Activated naive CD8-positive, alpha-beta T cell treated with anti-CD3 and anti-CD28 coated beads, Interleukin-2, amount 10 ng/mL, durations not matched to agents 7 days and 5 days (primary cell): ENCODE measurements around the gene N4BP2L2. TPM values are rescaled to one million over a fixed set of nuclear protein-coding genes. Genes with fewer than 3 reads are reported as not detected.
A peak's percentile ranks its signal among the peaks of the same experiment; 100 is the strongest.

Source experiments
- ATAC-seq: fragments of 150-1000 bp; cut with Tn5 transposase; one replicate; pipeline ENCODE4 v1.10.0; 2021; ENCODE audit warnings: low read depth, moderate library complexity
- POLR2A ChIA-PET: fragments of 350-600 bp; sonication (Branson Sonifier 250); formaldehyde crosslinking; loops from one replicate; lab custom pipeline; 2021; ENCODE audit warnings: antibody characterized with exemption; lab: Charles Lee
- DNase-seq: peaks from one replicate; pipeline ENCODE4 v3.0.0; 2021
- H3K27ac Mint-ChIP-seq: one replicate; pipeline ENCODE4 v1.8.0; 2022; ENCODE audit warnings: mild to moderate bottlenecking, mixed read lengths
- H3K27me3 Mint-ChIP-seq: one replicate; pipeline ENCODE4 v1.8.0; 2022; ENCODE audit warnings: mild to moderate bottlenecking, moderate library complexity, mixed read lengths
- H3K36me3 Mint-ChIP-seq: one replicate; pipeline ENCODE4 v1.8.0; 2021; ENCODE audit warnings: mild to moderate bottlenecking, mixed read lengths
- H3K4me1 Mint-ChIP-seq: one replicate; pipeline ENCODE4 v1.8.0; 2021; ENCODE audit warnings: mixed read lengths
- H3K4me3 Mint-ChIP-seq: one replicate; pipeline ENCODE4 v1.8.0; 2022; ENCODE audit warnings: mild to moderate bottlenecking, moderate library complexity, mixed read lengths
- H3K9me3 Mint-ChIP-seq: one replicate; pipeline ENCODE4 v1.8.0; 2021; ENCODE audit warnings: mixed read lengths
- total RNA-seq, 2 experiments: library from RNA; stranded (reverse); gene quantifications; one replicate each; pipeline ENCODE4 v1.2.3, GENCODE V29; 2021

Gene N4BP2L2
- total RNA-seq, 2 experiments from 2014 or later, result 160 to 180 TPM

GRCh38 chr13:32426191-32426989 lies 112.2 kb downstream of the N4BP2L2 start:
- peak; percentile 69 for ATAC-seq
- peaks cover 44% of the 10 kb centered on the region for H3K4me1 Mint-ChIP-seq

DNA sequence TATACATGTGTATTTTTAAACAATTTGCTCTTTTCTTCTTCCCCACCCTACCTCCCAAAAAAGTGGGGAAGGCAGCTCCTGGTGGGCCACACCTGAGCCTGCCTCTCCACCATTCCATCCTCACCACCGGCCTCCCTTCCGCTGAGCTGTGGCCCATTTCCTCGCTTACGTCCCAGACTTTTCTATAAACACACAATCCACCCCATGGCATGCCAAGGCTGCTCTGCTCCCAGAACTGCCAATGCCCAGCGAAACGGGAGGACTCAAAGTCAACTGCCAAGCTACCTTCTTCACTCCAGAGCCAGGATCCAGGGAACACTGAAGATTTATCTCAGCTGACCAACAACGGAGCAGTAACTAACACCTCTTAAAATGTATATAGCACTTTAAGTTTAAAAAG lies 113.4 kb downstream of the N4BP2L2 start:
- peaks cover 41% of the 10 kb centered on the region for H3K4me1 Mint-ChIP-seq
- peak overlapping the region; percentile 88 for H3K4me3 Mint-ChIP-seq
- no peak for ATAC-seq
- no peak for DNase-seq
- H3K27ac Mint-ChIP-seq, result peak overlapping the region; percentile 95
- H3K36me3 Mint-ChIP-seq, result peaks cover 47% of the 10 kb centered on the region
- H3K9me3 Mint-ChIP-seq, result peaks cover 8% of the 10 kb centered on the region
- no peaks in the 10 kb centered on the region for H3K27me3 Mint-ChIP-seq
- POLR2A ChIA-PET, result interaction anchor here (1.0 to 5.2 kb wide), 3 partner anchors 14 to 110 kb away, joined by 5 to 60 read pairs (median 25); partner anchors contain the start of genes BRCA2 and ZAR1L

More at GRCh38 chr13:32426191-32426989, 112.2 kb downstream of the N4BP2L2 start:
- H3K4me3 Mint-ChIP-seq, result peak overlapping the region; percentile 88
- no peaks in the 10 kb centered on the region for H3K27me3 Mint-ChIP-seq
- peak; percentile 61 for DNase-seq
- H3K27ac Mint-ChIP-seq, result peak overlapping the region; percentile 95
- POLR2A ChIA-PET, result interaction anchor here (0.6 to 5.2 kb wide), 5 partner anchors 17 to 480 kb away, joined by 3 to 60 read pairs (median 10); partner anchors contain the start of genes BRCA2, N4BP2L2 and ZAR1L
- peaks cover 36% of the 10 kb centered on the region for H3K36me3 Mint-ChIP-seq
- H3K9me3 Mint-ChIP-seq, result peaks cover 8% of the 10 kb centered on the region

DNA sequence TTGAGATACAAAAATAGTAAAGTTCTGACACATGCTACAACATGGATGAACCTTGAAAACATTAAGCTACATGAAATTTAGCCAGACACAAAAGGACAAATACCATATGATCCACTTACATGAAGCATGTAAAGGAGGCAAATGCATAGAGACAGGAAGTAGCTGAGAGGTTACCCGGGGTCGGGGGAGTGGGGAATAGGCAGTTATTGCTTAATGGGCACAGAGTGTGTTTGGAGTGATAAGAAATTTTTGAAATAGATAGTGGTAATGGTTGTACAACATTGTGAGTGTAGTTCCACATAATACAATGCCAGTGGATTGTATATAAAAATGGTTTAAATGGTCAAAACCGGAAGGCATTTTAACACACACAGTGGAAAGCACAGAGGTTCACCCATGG lies 115.0 kb downstream of the N4BP2L2 start:
- DNase-seq (no peak), ATAC-seq (no peak)
- H3K4me1 Mint-ChIP-seq, result peaks cover 33% of the 10 kb centered on the region
- no peaks in the 10 kb centered on the region for H3K27me3 Mint-ChIP-seq
- H3K27ac Mint-ChIP-seq, result peak overlapping the region; percentile 66
- no peak overlapping the region for H3K4me3 Mint-ChIP-seq
- peaks cover 15% of the 10 kb centered on the region for H3K9me3 Mint-ChIP-seq
- H3K36me3 Mint-ChIP-seq, result peaks cover 60% of the 10 kb centered on the region
- POLR2A ChIA-PET, result interaction anchor here (1.2 kb wide), 1 partner anchor 108 kb away, joined by 4 read pairs; the partner anchor contains the start of genes BRCA2 and ZAR1L

DNA sequence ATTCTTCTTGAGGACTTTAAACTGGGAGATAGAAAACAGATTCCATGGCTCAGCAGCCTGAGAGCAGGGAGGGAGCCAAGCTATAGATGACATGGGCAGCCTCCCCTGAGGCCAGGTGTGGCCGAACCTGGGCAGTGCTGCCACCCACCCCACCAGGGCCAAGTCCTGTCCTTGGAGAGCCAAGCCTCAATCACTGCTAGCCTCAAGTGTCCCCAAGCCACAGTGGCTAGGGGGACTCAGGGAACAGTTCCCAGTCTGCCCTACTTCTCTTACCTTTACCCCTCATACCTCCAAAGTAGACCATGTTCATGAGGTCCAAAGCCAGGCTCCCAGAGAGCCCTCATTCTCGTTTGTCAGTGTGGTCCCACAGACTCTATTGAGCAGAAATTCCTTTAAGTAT lies 118.7 kb downstream of the N4BP2L2 start:
- Mint-ChIP-seq H3K9me3 (peaks cover 17% of the 10 kb centered on the region), H3K4me3 (no peak overlapping the region), H3K4me1 (peaks cover 16% of the 10 kb centered on the region), H3K27me3 (no peaks in the 10 kb centered on the region), H3K27ac (no peak overlapping the region), H3K36me3 (peaks cover 65% of the 10 kb centered on the region)
- POLR2A ChIA-PET, result no interaction called here
- DNase-seq (no peak), ATAC-seq (no peak)

GRCh38 chr13:32417995-32418394 lies 120.6 kb downstream of the N4BP2L2 start:
- Mint-ChIP-seq H3K36me3 (peaks cover 54% of the 10 kb centered on the region), H3K27ac (no peak overlapping the region), H3K4me3 (no peak overlapping the region), H3K9me3 (peaks cover 12% of the 10 kb centered on the region), H3K27me3 (no peaks in the 10 kb centered on the region), H3K4me1 (peaks cover 4% of the 10 kb centered on the region)
- DNase-seq (no peak), ATAC-seq (no peak)
- POLR2A ChIA-PET, result no interaction called here

- H3K4me3 Mint-ChIP-seq, result no peak overlapping the region
- peak; percentile 74 for ATAC-seq
- H3K4me1 Mint-ChIP-seq, result peaks cover 5% of the 10 kb centered on the region
- H3K27ac Mint-ChIP-seq, result no peak overlapping the region
- POLR2A ChIA-PET, result interaction anchor here (0.9 kb wide), 1 partner anchor 25 kb away, joined by 4 read pairs; no protein-coding TSS in a partner anchor
- DNase-seq, result no peak
- H3K9me3 Mint-ChIP-seq, result peaks cover 8% of the 10 kb centered on the region
- H3K36me3 Mint-ChIP-seq, result peaks cover 32% of the 10 kb centered on the region
- H3K27me3 Mint-ChIP-seq, result no peaks in the 10 kb centered on the region
Observed at GRCh38 chr13:32415019-32415418, 123.6 kb downstream of the N4BP2L2 start.

DNA sequence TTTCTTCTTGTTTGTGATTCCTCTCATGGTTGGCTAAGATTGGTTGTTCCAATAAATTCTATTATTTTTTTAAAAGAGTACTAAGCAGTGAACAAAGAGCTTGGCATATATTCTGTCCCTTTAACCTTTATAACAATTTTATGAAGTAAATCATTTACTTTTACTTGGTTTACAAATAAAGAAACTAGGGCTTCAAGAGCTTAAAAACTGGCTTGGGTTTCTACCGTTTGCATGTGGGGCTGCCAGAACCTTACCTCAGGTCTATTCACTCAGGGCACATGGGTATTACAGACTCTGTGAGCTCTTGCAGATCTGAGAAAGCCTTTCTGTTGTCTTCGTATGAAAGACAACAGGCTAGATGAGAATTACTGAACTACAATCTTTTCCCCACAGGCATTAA lies 124.0 kb downstream of the N4BP2L2 start:
- peaks cover 6% of the 10 kb centered on the region for H3K9me3 Mint-ChIP-seq
- peaks cover 9% of the 10 kb centered on the region for H3K4me1 Mint-ChIP-seq
- H3K36me3 Mint-ChIP-seq, result peaks cover 32% of the 10 kb centered on the region
- DNase-seq (no peak), ATAC-seq (no peak)
- no peaks in the 10 kb centered on the region for H3K27me3 Mint-ChIP-seq
- POLR2A ChIA-PET, result interaction anchor here (0.6 to 0.9 kb wide), 2 partner anchors 9 to 25 kb away, joined by 3 to 4 read pairs; no protein-coding TSS in a partner anchor
- H3K27ac Mint-ChIP-seq, result no peak overlapping the region
- no peak overlapping the region for H3K4me3 Mint-ChIP-seq

DNA sequence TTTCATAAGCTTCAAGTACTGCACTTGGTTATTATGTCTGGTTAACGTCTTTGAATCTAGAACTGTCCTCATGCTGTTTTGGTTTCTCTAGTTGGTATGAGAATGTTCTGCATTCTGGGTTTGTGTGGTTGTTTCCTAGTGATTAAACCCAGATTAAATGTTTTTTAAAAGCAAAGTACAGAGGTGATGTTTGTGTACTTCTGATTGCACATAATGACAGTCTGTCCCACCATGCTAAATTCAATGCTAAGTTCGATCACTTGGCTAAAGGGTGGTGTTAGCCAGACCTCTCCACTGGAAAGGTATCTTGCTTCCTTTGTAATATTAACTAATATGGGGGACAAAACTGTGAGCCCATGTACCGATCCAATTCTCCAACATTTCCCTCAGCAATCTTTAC lies 125.3 kb downstream of the N4BP2L2 start:
- peaks cover 17% of the 10 kb centered on the region for H3K4me1 Mint-ChIP-seq
- POLR2A ChIA-PET, result no interaction called here
- DNase-seq, result no peak
- no peak for ATAC-seq
- peaks cover 2% of the 10 kb centered on the region for H3K9me3 Mint-ChIP-seq
- H3K36me3 Mint-ChIP-seq, result peaks cover 27% of the 10 kb centered on the region
- no peak overlapping the region for H3K27ac Mint-ChIP-seq
- no peaks in the 10 kb centered on the region for H3K27me3 Mint-ChIP-seq
- no peak overlapping the region for H3K4me3 Mint-ChIP-seq

DNA sequence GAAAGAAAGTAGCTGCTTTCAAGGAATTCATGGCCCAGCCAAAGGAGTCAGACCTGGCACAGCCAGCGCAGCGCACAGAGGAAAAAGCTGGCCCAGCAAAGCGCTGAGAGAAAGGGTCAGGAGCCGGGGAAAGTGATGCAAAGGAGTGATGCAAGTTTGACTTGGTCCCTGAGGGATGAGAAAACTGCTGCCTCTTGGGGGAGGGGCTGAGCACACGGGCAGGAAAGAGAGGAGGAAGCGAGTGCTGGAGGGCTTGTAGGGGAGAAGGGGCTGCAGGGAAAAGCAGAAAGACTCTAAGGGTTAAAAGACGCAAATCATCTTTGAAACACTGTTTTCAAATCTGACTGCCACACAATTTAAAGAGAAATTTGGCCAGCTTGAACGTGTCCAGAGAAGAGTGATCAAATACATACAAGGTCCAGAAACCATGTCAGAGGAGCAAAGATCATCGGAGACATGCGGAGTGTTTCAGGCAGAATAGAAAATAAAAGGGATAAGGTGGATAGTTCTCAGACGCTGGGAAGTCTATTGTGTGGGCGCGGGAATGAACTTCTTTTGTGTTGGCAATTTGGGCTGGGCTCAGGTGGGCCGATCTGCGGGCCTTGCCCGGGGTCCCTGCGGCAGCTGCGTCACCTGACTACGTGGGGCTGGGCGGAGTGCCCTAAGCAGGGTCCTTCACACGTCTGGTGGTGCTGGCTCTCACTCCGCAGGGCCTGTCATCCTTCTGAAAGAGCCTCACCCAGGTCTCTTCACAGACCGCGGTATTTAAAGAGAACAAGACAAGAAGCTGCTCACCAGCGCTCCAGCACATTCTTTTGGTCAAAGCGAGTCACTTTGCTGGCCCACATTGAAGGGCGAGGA lies 128.8 kb downstream of the N4BP2L2 start:
- H3K36me3 Mint-ChIP-seq, result peaks cover 35% of the 10 kb centered on the region
- peaks cover 19% of the 10 kb centered on the region for H3K4me1 Mint-ChIP-seq
- H3K9me3 Mint-ChIP-seq, result no peaks in the 10 kb centered on the region
- H3K27ac Mint-ChIP-seq, result no peak overlapping the region
- DNase-seq, result no peak
- no peak for ATAC-seq
- no peaks in the 10 kb centered on the region for H3K27me3 Mint-ChIP-seq
- H3K4me3 Mint-ChIP-seq, result no peak overlapping the region
- POLR2A ChIA-PET, result no interaction called here

GRCh38 chr13:32409001-32409313 lies 129.6 kb downstream of the N4BP2L2 start:
- POLR2A ChIA-PET, result interaction anchor here (1.0 kb wide), 1 partner anchor 94 kb away, joined by 3 read pairs; the partner anchor contains the start of genes BRCA2 and ZAR1L
- Mint-ChIP-seq H3K36me3 (peaks cover 39% of the 10 kb centered on the region), H3K27ac (no peak overlapping the region), H3K9me3 (no peaks in the 10 kb centered on the region), H3K27me3 (no peaks in the 10 kb centered on the region), H3K4me3 (no peak overlapping the region), H3K4me1 (peaks cover 19% of the 10 kb centered on the region)
- DNase-seq, result no peak
- ATAC-seq, result no peak

GRCh38 chr13:32408296-32409000 lies 130.1 kb downstream of the N4BP2L2 start:
- Mint-ChIP-seq H3K27me3 (no peaks in the 10 kb centered on the region), H3K27ac (no peak overlapping the region), H3K36me3 (peaks cover 39% of the 10 kb centered on the region), H3K4me3 (no peak overlapping the region), H3K9me3 (no peaks in the 10 kb centered on the region), H3K4me1 (peaks cover 19% of the 10 kb centered on the region)
- ATAC-seq (no peak), DNase-seq (no peak)
- POLR2A ChIA-PET, result interaction anchor here (1.0 kb wide), 1 partner anchor 93 kb away, joined by 3 read pairs; the partner anchor contains the start of genes BRCA2 and ZAR1L

DNA sequence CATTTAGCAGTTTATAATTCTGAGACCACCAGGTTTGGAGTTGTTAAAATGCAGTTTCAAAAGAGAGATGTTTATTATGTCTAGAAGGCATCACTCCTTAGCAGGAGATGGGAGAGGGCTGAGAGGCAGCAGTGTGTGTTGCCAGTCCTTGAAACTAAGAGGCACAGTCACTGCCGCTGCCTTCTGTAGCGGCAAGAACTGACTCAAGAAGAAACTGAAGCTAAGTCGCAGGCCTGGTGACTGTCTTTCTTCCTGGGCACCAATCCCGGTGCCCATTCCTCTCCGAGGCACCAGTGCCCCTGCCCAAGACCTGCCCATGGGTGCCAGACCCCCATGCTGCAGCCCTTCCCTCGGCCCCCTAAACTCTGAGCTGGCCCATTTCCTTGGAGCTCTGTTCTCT lies 130.7 kb downstream of the N4BP2L2 start:
- peaks cover 42% of the 10 kb centered on the region for H3K36me3 Mint-ChIP-seq
- no peak overlapping the region for H3K4me3 Mint-ChIP-seq
- no peak overlapping the region for H3K27ac Mint-ChIP-seq
- no peaks in the 10 kb centered on the region for H3K9me3 Mint-ChIP-seq
- POLR2A ChIA-PET, result interaction anchor here (1.0 kb wide), 1 partner anchor 93 kb away, joined by 3 read pairs; the partner anchor contains the start of genes BRCA2 and ZAR1L
- DNase-seq (no peak), ATAC-seq (no peak)
- H3K4me1 Mint-ChIP-seq, result peaks cover 19% of the 10 kb centered on the region
- H3K27me3 Mint-ChIP-seq, result no peaks in the 10 kb centered on the region
